NK-92 (cell line): Measurements from ENCODE around the gene COQ8B.
"Not testable (repeated sequence)": the region's sequence is repeated elsewhere in the genome, so short reads cannot be mapped to it uniquely, and the experiment has no call there.

Experiments used
- DNase-seq: peaks from one replicate; lab custom pipeline; 2025; ENCODE audit not compliant: unreplicated experiment; lab: John Stamatoyannopoulos, UW

The COQ8B gene

GRCh38 chr19:40742886-40743285, 26.2 kb upstream of the COQ8B start:
- DNase-seq, result no peak

GRCh38 chr19:40742477-40742876, 25.8 kb upstream of the COQ8B start:
- no peak for DNase-seq

- no peak for DNase-seq
These were observed 25.1 kb upstream of the COQ8B start for GRCh38 chr19:40741527-40742390.

GRCh38 chr19:40740747-40741146, 24.1 kb upstream of the COQ8B start:
- DNase-seq, result no peak

- DNase-seq, result no peak
These were observed 23.4 kb upstream of the COQ8B start for GRCh38 chr19:40739871-40740703.

- no peak for DNase-seq
These were observed 22.5 kb upstream of the COQ8B start for GRCh38 chr19:40739030-40739839.

GRCh38 chr19:40737102-40737644, 20.5 kb upstream of the COQ8B start:
- no peak for DNase-seq

GRCh38 chr19:40736661-40737060, 20.0 kb upstream of the COQ8B start:
- no peak for DNase-seq

- no peak for DNase-seq
These were observed 18.5 kb upstream of the COQ8B start for GRCh38 chr19:40735013-40735771.

- no peak for DNase-seq
These were observed 16.5 kb upstream of the COQ8B start for GRCh38 chr19:40733149-40733548.

GRCh38 chr19:40732304-40732703, 15.6 kb upstream of the COQ8B start:
- DNase-seq, result not testable (repeated sequence)

- DNase-seq, result not testable (repeated sequence)
These were observed 13.4 kb upstream of the COQ8B start for GRCh38 chr19:40730065-40730464.

- no peak for DNase-seq
These were observed 9.6 kb upstream of the COQ8B start for GRCh38 chr19:40726279-40726678.

- DNase-seq, result no peak
These were observed 8.2 kb upstream of the COQ8B start for GRCh38 chr19:40724855-40725254.

- no peak for DNase-seq
These were observed 7.6 kb upstream of the COQ8B start for GRCh38 chr19:40724315-40724714.

GRCh38 chr19:40723661-40724254, 7.1 kb upstream of the COQ8B start:
- DNase-seq, result no peak

- DNase-seq, result no peak
These were observed 5.4 kb upstream of the COQ8B start for GRCh38 chr19:40721936-40722661.

- DNase-seq, result no peak
These were observed 4.4 kb upstream of the COQ8B start for GRCh38 chr19:40721140-40721486.

GRCh38 chr19:40719414-40719894, 2.8 kb upstream of the COQ8B start:
- no peak for DNase-seq
